Dermis blood vessel endothelial cell (primary cell): ENCODE results near the gene TPCN2. TPM values are rescaled to one million over a fixed set of nuclear protein-coding genes. Genes with fewer than 3 reads are reported as not detected.

Experiments
- DNase-seq: peaks from one replicate; pipeline ENCODE4 v3.0.0; 2010
- total RNA-seq: library from RNA; depleted of rRNA; stranded (reverse); fragments of >200 nt; gene quantifications from 2 replicates; pipeline ENCODE4 v1.2.3, GENCODE V29; 2014

The TPCN2 gene
- total RNA-seq, 1 donor from 2014 or later: 14.3 TPM

DNA sequence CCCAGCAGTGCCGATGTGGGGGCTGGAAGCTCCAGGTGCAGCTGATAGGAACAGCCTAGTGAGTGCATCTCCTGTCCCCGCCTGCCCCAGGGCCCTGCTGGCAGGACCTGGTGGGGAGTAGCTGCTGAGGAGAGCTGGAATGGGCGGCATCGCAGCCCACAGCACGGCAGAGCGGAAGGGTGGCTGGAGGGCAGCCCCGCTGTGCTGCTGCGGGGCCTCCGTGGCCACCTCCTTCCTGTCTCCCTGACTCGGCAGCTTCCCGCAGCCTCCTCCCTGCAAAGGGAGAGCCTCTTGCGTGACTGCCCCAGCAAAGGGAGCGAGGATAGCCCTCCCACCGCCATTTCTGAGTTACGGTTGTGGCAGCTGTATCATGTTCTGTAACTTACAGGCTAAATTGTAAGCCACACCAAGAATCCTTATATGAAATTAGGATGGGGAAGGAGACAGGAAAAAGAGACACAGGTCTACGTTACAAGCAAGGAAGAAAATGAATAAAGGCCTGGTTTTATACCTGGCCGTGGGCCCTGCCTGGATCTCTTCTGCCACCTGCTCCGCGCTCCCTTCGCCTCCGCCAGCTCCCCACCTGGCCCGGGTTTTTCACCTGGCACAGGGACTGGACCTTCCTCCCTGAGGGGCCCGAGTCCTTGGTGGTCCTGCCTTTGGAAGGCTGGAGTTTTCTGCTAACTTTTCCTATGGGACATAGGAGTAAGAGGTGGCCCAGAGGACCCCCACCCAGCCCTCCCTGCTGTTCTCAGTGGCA, 10.0 kb downstream of the TPCN2 start:
- DNase-seq: no peak

DNA sequence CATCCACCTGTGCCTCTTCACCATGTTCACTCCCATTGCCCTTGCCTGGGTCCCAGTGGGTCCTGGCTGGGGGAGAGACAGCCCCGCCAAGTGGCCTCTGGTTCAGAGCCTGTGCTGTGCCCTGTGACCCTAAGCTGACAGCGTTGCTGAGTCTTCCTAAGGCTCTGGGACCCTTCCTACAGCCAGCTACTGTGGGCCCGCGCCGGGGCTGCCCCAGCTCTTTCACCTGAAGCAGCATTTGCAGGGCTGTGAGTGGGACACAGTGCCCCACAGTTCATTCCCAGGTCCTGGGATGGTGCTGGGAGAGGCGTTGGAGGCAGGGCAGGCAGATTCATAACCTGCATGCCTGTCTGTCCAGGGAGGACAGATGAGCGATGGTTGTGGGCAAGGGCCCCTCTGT, 10.7 kb downstream of the TPCN2 start:
- no peak for DNase-seq

DNA sequence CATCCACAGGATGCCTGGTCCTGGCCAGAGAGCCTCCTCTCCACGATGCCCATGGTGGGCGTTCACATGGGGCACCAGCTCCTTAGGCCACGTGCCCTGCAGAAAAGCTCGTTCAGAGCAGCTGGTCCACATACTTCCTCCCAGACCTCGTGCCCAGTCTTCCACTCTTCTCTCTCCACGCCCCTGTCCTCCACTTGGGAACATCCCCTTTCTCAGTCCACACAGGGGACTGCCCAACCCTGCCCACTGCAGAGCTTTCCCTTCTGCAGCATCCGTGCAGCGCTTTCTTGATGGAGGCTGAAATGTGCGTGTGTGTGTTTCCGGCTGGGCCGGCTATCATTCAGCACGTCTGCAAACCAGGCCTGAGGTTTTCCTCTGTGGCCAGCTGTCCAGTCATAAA, 11.3 kb downstream of the TPCN2 start:
- DNase-seq: no peak

DNA sequence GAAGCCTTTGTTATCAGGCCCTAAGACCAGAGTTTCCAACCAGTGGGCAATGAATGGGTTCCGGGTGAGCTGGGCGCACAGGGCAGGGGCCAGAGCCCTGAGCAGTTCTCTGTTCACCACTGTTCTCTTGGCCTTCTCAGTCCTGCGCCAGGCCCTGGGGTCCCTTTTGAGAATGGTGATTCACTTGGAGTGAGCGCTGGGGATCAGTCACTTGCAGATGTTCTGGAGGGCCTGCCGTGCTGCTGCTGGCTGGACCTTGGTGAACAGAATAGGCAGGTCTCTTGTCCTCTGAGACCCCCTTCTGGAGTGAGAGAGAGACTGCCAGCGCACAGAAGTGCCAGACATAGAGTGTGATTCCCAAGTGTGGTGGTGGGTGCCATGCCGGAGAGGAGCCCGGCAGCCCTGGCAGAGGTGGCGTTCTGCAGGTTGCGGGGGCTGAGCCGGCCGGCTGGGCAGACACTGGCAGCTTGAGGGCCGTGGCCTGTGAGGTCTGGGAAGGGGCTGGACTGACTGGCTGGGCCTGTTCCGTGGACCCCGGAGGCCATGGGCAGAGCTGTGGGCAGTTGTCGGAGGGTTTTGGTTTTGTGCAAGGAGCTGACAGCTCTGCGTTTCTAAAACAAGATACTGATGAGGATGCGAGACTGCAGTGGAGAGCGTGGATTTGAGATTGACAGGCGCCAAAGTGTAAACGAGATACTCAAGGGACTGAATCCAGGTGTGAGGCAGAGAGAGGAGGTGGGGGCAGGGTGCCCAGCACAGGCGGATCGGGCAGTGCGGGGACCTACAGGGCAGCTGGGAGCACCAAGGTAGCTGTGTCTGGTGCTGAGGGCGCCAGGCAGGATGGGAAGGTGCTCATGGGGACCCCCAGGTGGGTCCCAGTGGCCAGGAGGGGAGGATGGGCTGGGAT, 12.3 kb downstream of the TPCN2 start:
- DNase-seq: no peak

DNA sequence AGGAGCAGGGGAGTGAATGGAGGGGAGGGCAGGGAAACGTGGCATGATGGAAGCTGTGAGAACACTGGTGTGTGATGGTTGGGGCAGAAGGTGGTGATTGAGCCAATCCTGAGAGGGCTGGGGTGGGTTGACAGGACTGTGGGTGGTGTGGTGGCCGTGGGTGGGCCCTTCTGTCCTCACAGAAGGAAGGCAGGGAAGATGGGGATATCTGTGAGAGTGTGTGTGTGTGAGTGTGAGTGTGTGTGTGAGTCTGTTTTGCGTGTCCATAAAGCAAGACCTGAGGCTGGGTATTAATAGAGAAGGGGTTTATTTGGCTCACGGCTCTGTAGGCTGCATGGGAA, 13.0 kb downstream of the TPCN2 start:
- DNase-seq: no peak

DNA sequence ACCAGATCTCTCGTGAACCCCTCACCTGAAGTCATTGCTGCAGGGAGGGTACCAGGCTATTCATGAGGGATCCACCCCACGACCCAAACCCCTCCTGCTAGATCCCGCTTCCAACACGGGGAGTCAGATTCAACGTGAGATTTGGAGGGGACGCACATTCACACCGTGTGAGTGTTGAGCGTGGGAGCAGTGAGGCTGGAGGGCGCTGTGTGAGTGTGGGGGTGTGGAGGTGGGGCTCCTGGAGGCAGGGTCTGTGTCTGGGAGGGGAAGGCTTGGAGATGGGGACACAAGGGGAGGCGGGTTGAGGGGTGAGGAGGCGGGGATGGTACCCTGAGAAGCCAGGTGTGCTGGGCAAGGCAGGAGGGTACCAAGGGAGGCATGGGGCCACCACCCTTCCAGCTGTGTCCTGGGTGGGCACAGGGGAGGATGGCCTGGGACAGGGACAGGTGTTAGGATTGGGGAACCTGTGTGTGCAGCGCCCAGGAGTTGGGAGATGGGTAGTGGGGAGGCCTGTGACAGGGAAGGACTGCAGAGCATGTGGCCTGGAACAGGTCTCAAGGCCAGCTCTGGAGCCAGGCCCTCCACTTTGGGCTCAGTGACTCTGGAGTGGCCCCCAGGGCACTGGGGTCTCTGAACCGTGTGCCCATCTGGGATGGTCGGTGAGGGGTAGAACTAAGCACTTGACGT, 13.6 kb downstream of the TPCN2 start:
- no peak for DNase-seq

DNA sequence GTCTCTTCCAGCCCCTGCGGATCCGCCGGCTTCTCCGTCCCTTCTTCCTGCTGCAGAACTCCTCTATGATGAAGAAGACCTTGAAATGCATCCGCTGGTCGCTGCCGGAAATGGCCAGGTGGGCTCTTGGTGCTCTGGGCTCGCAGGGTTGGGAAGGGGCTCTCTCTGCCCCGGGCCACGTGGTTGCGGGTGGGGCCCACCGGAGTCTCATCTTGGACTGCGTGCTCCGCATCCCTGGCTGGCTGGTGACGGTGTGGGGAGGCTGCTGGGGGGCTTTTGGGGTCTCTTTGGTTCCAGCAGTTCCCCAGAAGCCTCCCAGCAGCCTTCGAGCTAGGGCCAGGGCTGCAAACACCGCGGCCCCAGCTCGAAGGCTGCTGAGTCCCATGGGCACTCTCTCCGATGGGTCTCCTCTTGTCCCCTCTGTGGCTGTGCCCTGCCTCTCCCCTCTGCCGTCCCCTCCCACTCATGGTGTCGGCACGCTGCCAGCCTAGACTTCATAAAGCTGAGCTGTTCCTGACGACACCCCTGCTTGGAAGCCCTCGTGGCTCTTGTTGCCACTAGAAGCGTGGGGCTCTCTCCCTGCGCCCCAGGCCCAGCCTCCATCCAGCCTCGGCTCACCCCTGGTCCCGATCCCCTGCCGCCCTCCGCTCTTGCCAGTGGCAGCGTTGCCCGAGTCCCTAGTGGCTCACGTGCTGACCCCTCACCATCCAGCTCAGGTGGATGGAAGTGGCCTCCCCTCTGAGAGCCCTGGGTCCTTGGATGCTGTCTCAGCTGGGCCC, 14.3 kb downstream of the TPCN2 start:
- no peak for DNase-seq

DNA sequence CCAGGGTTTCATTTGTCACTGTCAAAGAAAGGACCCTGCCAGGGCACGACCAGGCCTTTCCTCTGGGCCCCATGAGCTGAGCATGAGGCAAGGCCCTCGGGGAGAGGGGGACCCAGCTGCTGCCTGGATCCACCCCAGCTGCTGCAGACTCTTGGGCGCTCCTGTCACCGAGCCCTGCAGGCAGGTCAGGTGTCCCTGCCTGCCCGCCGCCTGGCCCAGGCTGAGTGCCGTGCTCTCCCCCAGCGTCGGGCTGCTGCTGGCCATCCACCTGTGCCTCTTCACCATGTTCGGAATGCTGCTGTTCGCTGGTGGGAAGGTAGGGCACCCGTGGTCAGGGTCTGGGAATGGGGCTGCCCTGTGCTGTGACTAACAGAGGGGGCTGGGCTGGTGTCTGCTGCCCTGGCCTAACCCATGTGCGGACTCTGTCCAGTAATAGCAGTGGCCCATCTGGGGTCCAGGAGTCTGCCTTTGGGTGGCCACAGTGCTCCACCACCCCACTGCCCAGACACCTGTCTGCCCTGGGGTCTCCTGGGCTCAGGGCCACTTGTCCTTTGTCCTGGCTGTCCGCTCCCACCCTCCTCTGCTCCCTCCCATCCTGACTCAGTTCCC, 15.0 kb downstream of the TPCN2 start:
- no peak for DNase-seq

DNA sequence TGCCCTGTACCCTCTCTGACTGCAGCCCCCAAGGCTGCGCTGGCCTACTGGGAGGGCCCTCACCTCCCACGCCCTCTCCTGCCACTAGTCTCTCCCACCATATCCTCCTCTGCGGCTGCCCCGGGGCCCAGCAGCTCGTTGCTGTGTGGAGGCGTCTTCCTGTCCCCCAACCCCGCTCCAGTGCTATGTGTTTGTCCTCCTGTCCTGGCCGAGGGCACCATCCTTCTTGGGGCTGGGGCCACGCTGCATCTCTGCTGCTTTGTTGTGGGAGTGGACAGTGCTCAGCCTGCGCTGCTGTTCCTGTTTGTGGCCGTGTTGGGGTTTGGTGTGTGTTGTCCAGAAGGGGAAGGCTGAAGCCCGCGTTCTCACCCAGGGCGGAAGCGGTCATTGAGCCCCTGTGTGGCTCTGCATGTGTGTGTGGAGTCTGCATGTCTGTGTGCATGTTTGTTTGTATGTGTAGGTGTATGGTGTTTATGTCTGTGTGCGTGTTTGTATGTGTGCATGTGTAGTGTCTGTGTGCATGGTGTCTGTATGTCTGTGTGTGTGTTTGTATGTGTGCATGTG, 15.7 kb downstream of the TPCN2 start:
- no peak for DNase-seq

DNA sequence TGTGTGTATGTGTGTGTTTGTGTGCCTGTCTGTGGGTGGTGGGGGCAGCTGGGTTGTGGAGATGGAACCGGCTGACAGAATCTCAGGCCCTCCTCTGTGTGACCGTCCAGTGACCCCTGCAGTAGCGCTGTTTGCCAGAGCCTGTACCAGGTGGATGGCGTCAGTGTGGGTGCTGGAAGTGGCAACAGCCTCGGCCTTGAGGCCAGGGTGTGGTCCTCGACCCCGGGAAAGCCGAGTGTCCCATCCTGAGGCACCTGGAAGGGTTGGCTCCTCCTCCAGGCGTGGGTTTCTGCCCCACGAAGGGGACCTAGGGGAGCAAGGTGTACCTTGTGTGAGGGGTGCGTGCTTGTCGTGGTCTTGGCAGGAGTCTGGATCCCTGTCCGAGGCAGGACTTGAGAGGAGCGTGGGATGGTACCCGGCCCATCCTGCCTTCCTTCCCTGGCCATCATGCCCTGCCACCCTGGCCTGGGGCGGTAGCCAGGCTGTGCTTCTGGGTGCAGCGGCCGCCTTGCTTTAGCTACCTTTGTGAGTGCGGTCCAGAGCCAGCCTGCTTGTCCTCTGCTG, 16.5 kb downstream of the TPCN2 start:
- DNase-seq: no peak

DNA sequence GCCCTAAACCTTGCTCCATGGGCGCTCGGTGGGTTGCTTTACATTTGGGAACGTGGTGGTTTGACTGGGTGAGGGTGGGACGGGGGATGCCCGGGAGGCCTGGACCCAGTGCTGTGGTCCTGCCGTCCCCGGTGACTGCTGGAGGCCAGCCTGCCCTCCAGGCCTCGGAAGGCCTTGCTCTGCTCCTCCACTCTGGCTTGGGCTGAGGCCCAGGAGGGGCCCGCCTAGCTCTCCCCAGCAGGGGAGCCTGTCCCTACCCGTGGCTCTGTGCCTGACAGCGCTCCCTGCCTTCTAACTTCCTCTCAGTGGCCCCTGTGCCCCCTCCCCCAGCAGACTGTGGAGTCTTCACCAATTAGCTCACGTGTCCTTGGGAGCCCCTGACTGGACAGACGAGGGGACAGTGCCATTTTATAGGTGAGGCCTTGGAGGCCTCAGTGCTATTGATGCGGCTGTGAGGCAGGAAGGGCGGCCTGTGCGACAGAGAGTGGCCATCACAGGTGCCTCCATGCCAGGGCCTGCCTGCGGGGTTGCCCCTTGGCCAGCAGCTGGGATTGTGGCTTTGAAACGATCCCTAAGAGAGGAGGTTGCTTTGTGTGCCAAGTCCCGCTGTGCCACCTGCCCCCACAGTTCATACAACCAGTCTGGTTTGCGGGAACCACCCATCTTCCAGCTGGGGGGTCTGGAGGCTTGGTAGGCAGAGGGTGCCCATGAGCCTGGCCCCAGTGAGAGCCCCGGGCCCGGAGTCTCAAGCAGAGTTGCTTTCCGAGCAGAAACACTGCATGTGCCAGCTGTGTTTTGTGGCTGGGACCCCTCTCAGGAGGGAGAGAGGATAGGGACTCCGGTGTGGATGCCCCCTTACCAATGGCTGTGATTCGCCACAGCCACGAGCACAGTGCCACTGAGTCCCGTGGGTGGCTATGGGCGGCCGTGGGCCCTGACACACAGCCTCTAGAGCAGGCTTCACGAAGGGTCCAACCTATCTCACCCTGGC, 17.7 kb downstream of the TPCN2 start:
- no peak for DNase-seq

DNA sequence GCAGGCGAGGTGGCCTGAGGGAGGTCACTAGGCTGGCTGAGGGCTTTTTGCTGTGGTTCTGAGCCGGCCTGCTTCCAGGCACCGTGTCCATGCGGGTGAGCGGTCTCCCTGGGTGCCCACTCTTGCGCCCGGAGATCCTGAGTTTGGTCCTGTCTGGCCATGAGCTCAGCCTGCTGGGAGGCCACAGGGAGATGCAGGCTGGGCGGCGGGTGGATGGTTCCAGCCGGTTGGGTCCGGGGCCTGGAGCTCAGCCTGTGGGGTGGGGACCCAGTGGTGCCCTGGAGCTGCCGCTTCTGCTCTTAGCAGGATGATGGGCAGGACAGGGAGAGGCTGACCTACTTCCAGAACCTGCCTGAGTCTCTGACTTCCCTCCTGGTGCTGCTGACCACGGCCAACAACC, 18.5 kb downstream of the TPCN2 start:
- no peak for DNase-seq

DNA sequence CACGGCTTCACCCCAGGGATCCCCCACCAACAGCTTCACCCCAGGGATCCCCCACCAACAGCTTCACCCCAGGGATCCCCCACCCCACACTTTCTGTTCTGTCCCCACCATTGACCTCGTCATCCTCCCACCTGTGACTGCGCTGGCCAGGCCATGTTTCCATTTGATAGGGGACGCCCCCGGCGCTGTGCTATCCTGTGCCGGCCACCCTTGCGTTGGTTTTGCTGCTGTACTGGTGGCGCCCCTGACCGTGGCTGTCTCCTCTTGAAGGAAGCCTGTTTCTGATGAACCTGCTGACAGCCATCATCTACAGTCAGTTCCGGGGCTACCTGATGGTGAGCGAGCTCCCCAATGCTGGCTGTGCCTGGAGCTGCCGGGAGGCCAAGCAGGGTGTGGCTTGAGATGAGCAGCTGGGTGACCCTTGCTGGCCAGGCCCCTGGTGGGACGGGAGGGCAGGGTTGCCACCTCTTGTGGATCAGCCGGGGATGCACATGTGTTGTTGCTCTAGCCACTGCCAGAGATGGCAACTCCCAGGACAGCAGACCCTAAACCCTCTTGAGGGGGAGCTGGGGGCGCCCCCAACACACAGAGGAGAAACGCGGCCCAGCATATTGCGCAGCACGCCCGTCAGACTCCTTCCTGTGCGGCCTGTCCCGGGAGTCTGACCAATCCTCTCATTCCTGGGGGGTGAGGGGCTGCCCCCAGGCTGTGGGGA, 22.5 kb downstream of the TPCN2 start:
- no peak for DNase-seq

DNA sequence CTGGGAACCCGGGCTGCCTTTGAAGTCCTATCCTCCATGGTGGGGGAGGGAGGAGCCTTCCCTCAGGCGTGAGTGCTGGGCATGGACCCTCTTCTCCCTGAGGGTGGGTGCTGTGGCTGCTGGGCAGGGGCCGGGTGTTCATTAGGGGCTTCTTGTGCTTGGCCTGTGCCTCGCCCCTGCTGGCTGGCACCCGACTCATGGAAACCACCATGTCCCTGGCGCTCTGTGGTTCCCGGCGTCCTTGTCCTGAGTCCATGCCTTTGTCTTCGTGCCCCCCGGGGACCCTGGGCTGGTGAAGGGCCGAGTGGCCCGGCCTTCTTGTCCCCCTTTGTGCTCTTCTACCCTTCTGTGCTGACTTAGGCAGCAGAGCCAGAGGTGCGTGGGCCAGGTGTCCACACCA, 23.2 kb downstream of the TPCN2 start:
- no peak for DNase-seq

DNA sequence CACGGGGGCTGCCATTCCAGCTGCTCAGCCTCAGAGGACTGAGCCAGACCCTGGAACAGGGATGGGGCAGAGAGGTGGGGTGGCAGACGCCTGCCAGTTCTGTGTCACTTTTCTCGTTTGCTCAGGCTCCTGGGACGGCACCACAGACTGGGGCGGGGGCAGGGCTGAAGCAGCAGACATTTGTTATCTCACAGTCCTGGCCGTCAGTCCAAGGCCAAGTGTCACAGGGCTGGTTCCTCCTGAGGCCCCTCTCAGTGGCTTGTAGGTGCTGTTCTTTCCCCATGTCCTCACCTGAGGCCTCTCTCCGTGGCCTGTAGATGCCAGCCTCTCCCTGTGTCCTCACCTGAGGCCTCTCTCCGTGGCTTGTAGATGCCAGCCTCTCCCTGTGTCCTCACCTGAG, 24.7 kb downstream of the TPCN2 start:
- DNase-seq: no peak

DNA sequence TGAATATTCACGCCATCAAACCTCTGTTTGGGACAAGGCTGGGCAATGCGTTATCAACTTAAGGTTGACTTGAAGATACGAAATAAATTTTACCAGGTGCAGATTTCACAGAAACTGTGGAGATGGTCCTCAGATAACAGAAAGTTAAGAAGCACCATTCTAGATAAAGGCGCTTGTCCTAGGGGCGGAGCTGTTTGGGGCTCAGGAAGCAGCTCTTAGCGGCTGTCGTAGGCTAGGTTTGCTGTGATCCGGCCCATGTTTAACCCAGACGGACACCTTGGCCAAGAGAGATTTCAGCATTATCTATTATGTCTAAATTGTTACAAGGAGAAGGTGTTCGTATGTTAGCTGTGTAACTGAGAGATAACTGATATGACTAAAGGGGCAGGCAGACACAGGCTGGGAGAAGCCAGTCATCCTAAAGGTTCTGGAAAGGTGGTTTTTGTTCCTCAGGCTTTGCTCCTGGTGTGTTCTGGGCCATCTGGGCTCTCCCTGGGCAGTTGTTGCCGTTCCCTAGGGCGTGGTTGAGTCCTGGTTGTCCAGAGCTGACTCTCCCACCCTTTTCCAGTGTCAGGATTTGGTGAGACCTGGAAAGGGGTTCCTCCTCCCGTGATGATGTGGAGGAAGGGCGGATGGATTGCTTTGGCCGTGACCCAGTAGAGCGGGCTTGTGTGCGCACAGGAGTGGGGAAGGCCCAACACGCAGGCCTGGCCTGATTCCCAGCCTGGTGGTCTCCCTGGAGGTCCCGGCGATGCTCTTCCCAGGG, 25.8 kb downstream of the TPCN2 start:
- DNase-seq: no peak

DNA sequence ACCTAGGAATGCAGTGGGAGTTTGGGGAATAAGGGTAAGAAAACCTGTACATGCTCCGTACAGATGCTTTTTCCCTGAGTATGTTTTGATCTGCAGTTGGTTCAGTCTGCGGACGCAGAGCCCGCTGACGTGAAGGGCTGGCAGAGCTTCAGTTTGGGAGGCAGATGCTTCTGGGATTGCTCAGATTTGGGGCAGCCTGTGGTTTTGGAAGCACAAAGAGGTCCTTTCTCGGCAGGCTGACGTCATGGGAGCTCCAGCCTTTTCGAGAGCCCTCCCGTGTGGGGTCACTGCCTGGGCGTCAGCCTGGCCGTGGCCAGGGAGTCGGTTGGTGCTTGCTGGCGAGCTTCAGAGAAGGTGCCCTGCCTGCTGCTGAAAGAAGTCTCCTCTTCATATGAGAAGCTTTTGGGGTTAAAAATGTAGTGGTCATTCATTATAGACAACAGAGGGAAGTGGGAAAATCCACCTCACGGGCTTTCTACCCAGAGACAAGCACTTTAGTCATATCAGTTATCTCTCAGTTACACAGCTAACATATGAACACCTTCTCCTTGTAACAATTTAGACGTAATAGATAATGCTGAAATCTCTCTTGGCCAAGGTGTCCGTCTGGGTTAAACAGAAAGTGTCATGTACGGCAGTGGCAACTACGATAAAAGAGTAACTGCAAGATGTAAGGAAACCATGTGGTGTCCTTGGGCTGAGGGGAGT, 26.8 kb downstream of the TPCN2 start:
- DNase-seq: no peak

DNA sequence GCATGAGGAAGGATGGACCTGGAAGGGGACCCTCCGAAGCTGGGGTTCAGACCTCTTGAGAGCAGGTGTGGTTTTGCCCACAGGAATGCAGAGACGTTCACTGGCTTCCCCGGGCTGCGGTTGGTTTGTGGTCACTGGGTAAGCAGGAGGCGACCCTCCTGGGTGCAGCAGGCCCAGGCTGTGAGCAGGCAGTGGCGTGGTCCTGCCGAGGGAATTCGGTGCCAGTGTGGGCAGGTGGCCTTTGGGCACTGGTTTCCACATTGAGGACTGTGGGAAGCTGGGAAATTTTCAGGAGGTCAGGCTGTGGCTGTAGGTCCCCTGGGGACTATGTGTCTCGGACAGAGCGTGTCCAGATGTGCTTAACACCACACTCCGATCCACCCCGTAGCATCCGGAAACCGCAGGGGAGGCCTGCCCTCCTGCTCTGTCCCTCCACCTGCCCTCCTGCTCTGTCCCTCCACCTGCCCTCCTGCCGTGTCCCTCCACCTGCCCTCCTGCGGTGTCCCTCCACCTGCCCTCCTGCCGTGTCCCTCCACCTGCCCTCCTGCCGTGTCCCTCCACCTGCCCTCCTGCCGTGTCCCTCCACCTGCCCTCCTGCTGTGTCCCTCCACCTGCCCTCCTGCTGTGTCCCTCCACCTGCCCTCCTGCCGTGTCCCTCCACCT, 27.5 kb downstream of the TPCN2 start:
- DNase-seq: no peak
